Aorta (tissue), 5 donors: ENCODE data around the gene ZNF763. TPM values are rescaled to one million over a fixed set of nuclear protein-coding genes. Genes with fewer than 3 reads are reported as not detected.
"Not testable (repeated sequence)": the region's sequence is repeated elsewhere in the genome, so short reads cannot be mapped to it uniquely, and the experiment has no call there.

Source experiments
- ATAC-seq: fragments of 200-7000 bp; cut with Tn5 transposase; one replicate; pipeline ENCODE4 v1.9.1; 2022; ENCODE audit warnings: moderate library complexity; ENCODE audit not compliant: low FRiP score
- DNase-seq, 2 donors: peaks; one replicate each; pipeline ENCODE4 v3.0.0-alpha.2; 2020
- H3K27ac ChIP-seq, 2 donors: one replicate each; pipeline ENCODE4 v1.5.1; 2013; ENCODE audit warnings: low read length in 2 of 2, mild to moderate bottlenecking in 2 of 2, moderate library complexity in 2 of 2, control low read depth in 1 of 2, inconsistent platforms in 1 of 2, low read depth in 1 of 2
- H3K27me3 ChIP-seq, 2 donors: one replicate each; pipeline ENCODE4 v1.6.1; 2013; ENCODE audit warnings: control low read depth in 1 of 2, low read length in 1 of 2, mild to moderate bottlenecking in 1 of 2, moderate library complexity in 1 of 2; ENCODE audit not compliant: insufficient read depth in 2 of 2, control insufficient read depth in 1 of 2
- H3K36me3 ChIP-seq, 2 donors: one replicate each; pipeline ENCODE4 v1.6.1; 2013; ENCODE audit warnings: control low read depth in 1 of 2, low read length in 1 of 2, mild to moderate bottlenecking in 1 of 2; ENCODE audit not compliant: insufficient read depth in 2 of 2, control insufficient read depth in 1 of 2
- H3K4me1 ChIP-seq, 2 donors: one replicate each; pipeline ENCODE4 v1.6.1; 2013; ENCODE audit warnings: low read length in 2 of 2, control low read depth in 1 of 2, mild to moderate bottlenecking in 1 of 2, moderate library complexity in 1 of 2; ENCODE audit not compliant: insufficient read depth in 2 of 2, control insufficient read depth in 1 of 2
- H3K4me3 ChIP-seq, 2 donors: one replicate each; pipeline ENCODE4 v1.5.1; 2013; ENCODE audit warnings: low read length in 2 of 2, control low read depth in 1 of 2, mild to moderate bottlenecking in 1 of 2
- H3K9me3 ChIP-seq: one replicate; pipeline ENCODE4 v1.6.1; 2013; ENCODE audit warnings: mild to moderate bottlenecking, low read length; ENCODE audit not compliant: control insufficient read depth
- WGBS, 2 donors: extraction: QIAGEN DNeasy Blood & Tissue Kit; methylation state at CpG; one replicate each; pipeline ENCODE4 v1.1.7; 2013; 5-methylcytosine and 5-hydroxymethylcytosine counted together
- intact Hi-C, 2 donors: fragments of 100-400 bp; cut with DNase I; formaldehyde crosslinking; loops; one replicate each; pipeline versions ENCODE4 v1.14.2 to v1.15.0; 2022
- long read RNA-seq, 2 donors: library from polyadenylated mRNA; unstranded; transcript quantifications; one replicate each; pipeline ENCODE4 v2.0.0, GENCODE V29; 2020 to 2021
- polyA plus RNA-seq, 2 donors: library from polyadenylated mRNA; stranded (reverse); fragments of 200-250 nt; gene quantifications; one replicate each; pipeline ENCODE4 v1.2.3, GENCODE V29; 2013
- total RNA-seq, 2 donors: library from RNA; stranded (reverse); fragmentation: NEBNext Ultra II Directional; extraction: Animal tissue kit (Norgen Biotek cat#: 25700); gene quantifications; one replicate each; pipeline ENCODE4 v1.2.1, GENCODE V29; 2021
- donor health status: healthy with polysubstance abuse.
- donor health status: Bipolar disorder and iron deficiency.
- donor health status: DM: no; HTN: no; CAD: no.
- donor health status: DM: no; HTN: no; CAD: no.
- donor health status: DM: yes; HTN: yes; CAD: no.

Gene ZNF763
- total RNA-seq: 1 to 10 TPM; 1.9 to 5.1 TPM
- polyA plus RNA-seq: 1 to 10 TPM; 3.1 to 3.3 TPM
- long read RNA-seq, donor 1, partial matches to known transcripts: 0 of 1 reads
- long read RNA-seq, donor 1, other reads (novel, unspliced or antisense): 0 of 1 reads
- long read RNA-seq, donor 2, partial matches to known transcripts: 0 of 1 reads
- long read RNA-seq, donor 2, other reads (novel, unspliced or antisense): 1 of 1 reads

GRCh38 chr19:11964858-11965645 lies at the start of gene ZNF763:
TSS of gene ZNF763 (plus strand) at chr19:11965040. CDS start at chr19:11965209, 169 bp downstream.
- Histone ChIP-seq H3K4me3 (peak within 1 kb of the TSS; percentile 23 to 68), H3K4me1 (no peaks in the 10 kb centered on the region), H3K27me3 (no peaks in the 10 kb centered on the region), H3K9me3 (no peaks in the 10 kb centered on the region), H3K27ac (peak within 1 kb of the TSS; percentile 29 to 50), H3K36me3 (no peaks in the 10 kb centered on the region)
- DNase-seq: peak; percentile 96 to 97
- intact Hi-C loops: loop anchor here (1.0 to 5.0 kb wide), 3 partner anchors 22 to 176 kb away; partner anchors contain the start of genes ZNF20 (in 1 of the 2) and ZNF878 (in 1 of the 2)
- WGBS, 2 donors: 0% methylated on average over 46 to 47 of the region's 47 CpGs
- peak; percentile 97 for ATAC-seq

- Histone ChIP-seq H3K4me3 (no peak overlapping the region), H3K9me3 (no peaks in the 10 kb centered on the region), H3K36me3 (no peaks in the 10 kb centered on the region), H3K4me1 (peaks cover 0 to 2% of the 10 kb centered on the region in 2 donors), H3K27me3 (no peaks in the 10 kb centered on the region), H3K27ac (no peak overlapping the region)
- no peak for DNase-seq
- ATAC-seq: no peak
- intact Hi-C loops: loop anchor here (2.0 to 10.0 kb wide), 4 partner anchors 35 to 223 kb away; partner anchors contain the start of genes ZNF20 (in 2 of the 2), ZNF491 (in 1 of the 2) and ZNF69 (in 1 of the 2)
- 9 to 23% methylated on average over 6 of the region's 6 CpGs for WGBS, 2 donors
Measured at GRCh38 chr19:11921852-11922495, 42.9 kb upstream of the ZNF763 start.

DNA sequence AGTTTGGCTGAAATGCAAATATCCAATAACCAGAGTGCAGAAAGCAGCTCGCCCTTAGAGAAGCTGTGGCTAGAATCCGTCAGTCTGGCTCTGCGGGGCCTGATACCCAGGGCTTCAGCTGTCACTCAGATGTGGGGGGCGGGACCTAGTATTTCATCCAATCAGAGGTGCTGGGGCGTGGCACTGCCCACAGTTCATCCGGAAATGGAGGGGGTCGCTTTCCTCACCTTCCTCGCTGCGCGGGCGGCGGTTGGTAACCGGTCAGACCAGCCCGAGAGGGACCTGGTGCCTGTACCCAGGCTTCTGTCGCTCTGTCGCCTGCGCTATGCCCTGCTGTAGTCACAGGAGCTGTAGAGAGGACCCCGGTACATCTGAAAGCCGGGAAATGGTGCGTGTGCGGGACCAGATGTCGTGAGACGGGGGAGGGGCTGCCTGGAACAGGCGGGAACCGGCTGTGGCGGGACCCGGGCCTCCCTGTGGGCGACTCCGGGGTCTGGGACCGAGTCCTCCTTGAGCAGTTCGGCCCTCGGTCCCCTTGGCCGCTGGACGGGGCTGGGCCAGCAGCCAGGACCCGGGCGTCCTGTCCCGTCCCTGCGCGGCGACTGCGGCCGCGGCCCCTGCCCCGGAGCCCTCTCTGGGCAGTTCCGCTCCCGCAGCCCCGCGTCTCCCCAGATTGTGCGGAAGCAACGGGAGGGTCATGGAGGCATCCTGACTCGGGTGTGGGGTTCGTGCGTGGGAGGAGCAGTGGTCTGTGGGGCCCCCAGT lies 39.8 kb upstream of the ZNF763 start, which contains the start of gene ZNF700:
Gene ZNF700 (plus strand): TSS at position 222 of the 765 bp plus-strand sequence. CDS start 104 bp downstream, at position 326.
- peak; percentile 95 to 97 for DNase-seq
- intact Hi-C loops: loop anchor here (2.0 to 10.0 kb wide), 4 partner anchors 38 to 220 kb away; partner anchors contain the start of genes ZNF20 (in 1 of the 2), ZNF491 (in 1 of the 2) and ZNF69 (in 1 of the 2)
- no peaks in the 10 kb centered on the region for H3K27me3 ChIP-seq
- no peaks in the 10 kb centered on the region for H3K9me3 ChIP-seq
- ATAC-seq: peak; percentile 98
- H3K27ac ChIP-seq: peak within 1 kb of the TSS in 1 of 2 donors; percentile 49
- H3K4me1 ChIP-seq: peaks cover 0 to 2% of the 10 kb centered on the region in 2 donors
- 0% methylated on average over 45 to 53 of the region's 53 CpGs for WGBS, 2 donors
- peak within 1 kb of the TSS; percentile 42 to 79 for H3K4me3 ChIP-seq
- no peaks in the 10 kb centered on the region for H3K36me3 ChIP-seq

GRCh38 chr19:11925651-11926187 lies 39.1 kb upstream of the ZNF763 start:
- H3K36me3 ChIP-seq, H3K4me1 ChIP-seq, H3K27me3 ChIP-seq, H3K9me3 ChIP-seq, DNase-seq, ATAC-seq: not testable (repeated sequence)
- WGBS, 2 donors: 7% methylated on average over 10 of the region's 10 CpGs
- Histone ChIP-seq H3K4me3 (peak overlapping the region; percentile 42 to 79), H3K27ac (peak overlapping the region in 1 of 2 donors; percentile 49)
- intact Hi-C loops: loop anchor here (2.0 to 10.0 kb wide), 2 partner anchors 63 to 219 kb away; partner anchors contain the start of gene ZNF20 (in 1 of the 2)

- Histone ChIP-seq H3K9me3 (no peaks in the 10 kb centered on the region), H3K4me3 (no peak overlapping the region), H3K4me1 (peaks cover 0 to 2% of the 10 kb centered on the region in 2 donors), H3K36me3 (no peaks in the 10 kb centered on the region), H3K27me3 (no peaks in the 10 kb centered on the region), H3K27ac (no peak overlapping the region)
- intact Hi-C loops: loop anchor here in 1 of 2 donors (10.0 kb wide), 1 partner anchor 218 kb away; the partner anchor contains the start of gene ZNF20
- DNase-seq: no peak
- 92 to 96% methylated on average over 3 of the region's 3 CpGs for WGBS, 2 donors
- ATAC-seq: no peak
Measured at GRCh38 chr19:11927227-11927626, 37.6 kb upstream of the ZNF763 start.

- no peaks in the 10 kb centered on the region for H3K27me3 ChIP-seq
- peaks cover 4% of the 10 kb centered on the region for H3K9me3 ChIP-seq
- H3K36me3 ChIP-seq: peaks cover 0 to 2% of the 10 kb centered on the region in 2 donors
- H3K27ac ChIP-seq: no peak overlapping the region
- DNase-seq: no peak
- WGBS, 2 donors: 89 to 94% methylated on average over 3 of the region's 3 CpGs
- no peak for ATAC-seq
- intact Hi-C loops: no loop called here
- H3K4me1 ChIP-seq: no peaks in the 10 kb centered on the region
- H3K4me3 ChIP-seq: no peak overlapping the region
Measured at GRCh38 chr19:11931051-11931450, 33.8 kb upstream of the ZNF763 start.

- H3K4me3 ChIP-seq: no peak overlapping the region
- no peaks in the 10 kb centered on the region for H3K4me1 ChIP-seq
- 93 to 95% methylated on average over 3 of the region's 3 CpGs for WGBS, 2 donors
- intact Hi-C loops: no loop called here
- no peak for ATAC-seq
- DNase-seq: no peak
- H3K27me3 ChIP-seq: no peaks in the 10 kb centered on the region
- peaks cover 0 to 2% of the 10 kb centered on the region in 2 donors for H3K36me3 ChIP-seq
- no peak overlapping the region for H3K27ac ChIP-seq
- peaks cover 4% of the 10 kb centered on the region for H3K9me3 ChIP-seq
Measured at GRCh38 chr19:11931513-11931912, 33.3 kb upstream of the ZNF763 start.
